K562 (cell line): ENCODE results near the gene CAMK2D. TPM values are rescaled to one million over a fixed set of nuclear protein-coding genes. Genes with fewer than 3 reads are reported as not detected.

Experiments used
- ATAC-seq: fragments of 200-7000 bp; cut with Tn5 transposase; 3 replicates; pipeline ENCODE4 v1.9.1; 2020; ENCODE audit warnings: moderate library complexity
- BruUV-seq: library from RNA; stranded (reverse); fragments of 400-500 nt; replicated peaks from 2 replicates; lab custom pipeline; 2021; lab: Mats Ljungman, UMichigan
- CTCF ChIA-PET: fragments of 300-600 bp; formaldehyde crosslinking; extraction: SDS; loops from one replicate; lab custom pipeline; 2021; ENCODE audit warnings: low intra/inter-chr PET ratio; lab: Yijun Ruan, JAX
- POLR2A ChIA-PET: fragments of 300-600, 350-650 bp; sonication (Branson Sonifier 250); formaldehyde crosslinking; extraction: SDS; loops from one replicate; lab custom pipeline; 2021; ENCODE audit warnings: antibody characterized with exemption, inconsistent platforms; lab: Yijun Ruan, JAX
- DNase-seq, 4 experiments: peaks; one replicate each; pipeline versions ENCODE4 v3.0.0 to v3.0.0-alpha.2; 2011 to 2018; ENCODE audit warnings: low spot score in 3 of 4, mixed read lengths in 3 of 4; ENCODE audit errors: extremely low read depth in 1 of 4
- FAIRE-seq: peaks from 2 replicates; lab custom pipeline; 2011; peaks lifted over from hg19 to GRCh38; lab: Jason Lieb, UNC
- H2AFZ ChIP-seq: 2 replicates; pipeline ENCODE4 v1.6.0; 2011; ENCODE audit warnings: low read depth, low read length, control low read depth, inconsistent platforms
- H3K27ac ChIP-seq: fragments of 200-600 bp; 3 replicates; pipeline ENCODE4 v1.8.0; 2011; ENCODE audit warnings: low read depth, mild to moderate bottlenecking, control low read depth, inconsistent platforms, low read length, moderate library complexity, mixed read lengths; ENCODE audit errors: extremely low read depth
- H3K27me3 ChIP-seq, 2 experiments: fragments of 300-600 bp in 1 of 2; 2 replicates in 1 of 2; 3 replicates in 1 of 2; pipeline versions ENCODE4 v1.6.0 to v1.8.0; 2011; ENCODE audit warnings: inconsistent platforms in 2 of 2, low read length in 2 of 2, mild to moderate bottlenecking in 1 of 2, mixed read lengths in 1 of 2, moderate library complexity in 1 of 2; ENCODE audit not compliant: control insufficient read depth in 2 of 2, insufficient read depth in 2 of 2
- H3K36me3 ChIP-seq: fragments of 300-600 bp; 3 replicates; pipeline ENCODE4 v1.8.0; 2011; ENCODE audit warnings: mild to moderate bottlenecking, low read length, inconsistent platforms; ENCODE audit not compliant: control insufficient read depth, insufficient read depth
- H3K4me1 ChIP-seq, 2 experiments: fragments of 200-600 bp in 1 of 2; replicated peaks in 1 of 2; 2 replicates in 1 of 2; 3 replicates in 1 of 2; pipeline versions ENCODE4 v1.5.1 to v1.8.0; 2011; ENCODE audit warnings: inconsistent platforms in 2 of 2, low read length in 2 of 2, mild to moderate bottlenecking in 1 of 2, mixed read lengths in 1 of 2, moderate library complexity in 1 of 2; ENCODE audit not compliant: control insufficient read depth in 2 of 2, insufficient read depth in 2 of 2
- H3K4me2 ChIP-seq: 2 replicates; pipeline ENCODE4 v1.6.1; 2011; ENCODE audit warnings: low read length, control low read depth, inconsistent platforms, mixed read lengths; ENCODE audit not compliant: insufficient read depth
- H3K4me3 ChIP-seq: fragments of 200-600 bp; sonication (generic), shearing (Covaris generic); 2 replicates; pipeline ENCODE4 v1.5.1; 2016; ENCODE audit warnings: control low read depth, inconsistent platforms
- H3K79me2 ChIP-seq: fragments of 200-600 bp; 3 replicates; pipeline ENCODE4 v1.8.0; 2011; ENCODE audit warnings: low read length, inconsistent platforms; ENCODE audit not compliant: control insufficient read depth, insufficient read depth
- H3K9ac ChIP-seq, 2 experiments: 2 replicates each; pipeline versions ENCODE4 v1.6.0 to v1.6.1; 2011; ENCODE audit warnings: low read depth in 2 of 2, low read length in 2 of 2, control low read depth in 1 of 2, inconsistent platforms in 1 of 2, mild to moderate bottlenecking in 1 of 2, mixed read lengths in 1 of 2; ENCODE audit not compliant: insufficient read depth in 1 of 2
- H3K9me1 ChIP-seq: one replicate; pipeline ENCODE4 v1.6.0; 2011; ENCODE audit warnings: inconsistent platforms, mild to moderate bottlenecking, low read length, moderate library complexity; ENCODE audit not compliant: control insufficient read depth, insufficient read depth
- H3K9me3 ChIP-seq: replicated peaks from 2 replicates; pipeline ENCODE4 v1.5.1; 2011; ENCODE audit warnings: low read depth, low read length, inconsistent platforms; ENCODE audit not compliant: control insufficient read depth, insufficient read depth
- H4K20me1 ChIP-seq: replicated peaks from 2 replicates; pipeline ENCODE4 v1.6.1; 2011; ENCODE audit warnings: low read length, inconsistent platforms, mixed read lengths; ENCODE audit not compliant: control insufficient read depth, insufficient read depth
- FOXK1 ChIP-seq: sonication (generic); formaldehyde crosslinking; IDR thresholded peaks from 2 replicates; pipeline ENCODE4 v1.8.0; 2022; ENCODE audit warnings: missing genetic modification reagents, mild to moderate bottlenecking, borderline replicate concordance
- GTF2A2 ChIP-seq: IDR thresholded peaks from 2 replicates; pipeline ENCODE4 v1.6.1; 2016; ENCODE audit warnings: mild to moderate bottlenecking, missing genetic modification characterization, missing compliant biosample characterization
- KHSRP ChIP-seq: fragments of 450-650 bp; IDR thresholded peaks from 2 replicates; pipeline ENCODE4 v1.6.1; 2017
- MAFK ChIP-seq: IDR thresholded peaks from 2 replicates; pipeline ENCODE4 v1.6.1; 2011; ENCODE audit warnings: low read length, improper control_type of control experiment
- MEF2A ChIP-seq: IDR thresholded peaks from 2 replicates; pipeline ENCODE4 v1.6.1; 2011; ENCODE audit warnings: low read depth, mild to moderate bottlenecking, low read length, moderate library complexity; ENCODE audit not compliant: control insufficient read depth
- NKRF ChIP-seq: fragments of 450-650 bp; IDR thresholded peaks from 2 replicates; pipeline ENCODE4 v1.6.1; 2016; ENCODE audit warnings: borderline replicate concordance
- TAL1 ChIP-seq: fragments of 450-650 bp; IDR thresholded peaks from 2 replicates; pipeline ENCODE4 v1.6.1; 2016; ENCODE audit warnings: mild to moderate bottlenecking
- ZBTB11 ChIP-seq, 3 experiments: fragments of 200-800 bp in 1 of 3; fragments of 250-450 bp in 1 of 3; fragments of 450-650 bp in 1 of 3; sonication (Bioruptor Pico) in 1 of 3; sonication (Bioruptor generic) in 1 of 3; formaldehyde crosslinking in 1 of 3; IDR thresholded peaks; 2 replicates each; pipeline versions ENCODE4 v1.6.1 to v1.8.0; 2016 to 2022; ENCODE audit warnings: mild to moderate bottlenecking in 2 of 3, missing genetic modification characterization in 2 of 3, missing compliant biosample characterization in 1 of 3, moderate library complexity in 1 of 3
- ZNF212 ChIP-seq: fragments of 450-650 bp; formaldehyde crosslinking; IDR thresholded peaks from 2 replicates; pipeline ENCODE4 v1.4.0; 2020; ENCODE audit warnings: mild to moderate bottlenecking
- ZNF436 ChIP-seq: fragments of 250-450, 450-650 bp; sonication (Bioruptor Pico); formaldehyde crosslinking; IDR thresholded peaks from 2 replicates; pipeline ENCODE4 v1.7.0; 2020; ENCODE audit warnings: mild to moderate bottlenecking
- ZNF764 ChIP-seq: fragments of 250-450 bp; sonication (Bioruptor Pico); IDR thresholded peaks from 2 replicates; pipeline ENCODE4 v1.4.0; 2020; ENCODE audit warnings: low read depth, mild to moderate bottlenecking, moderate library complexity
- WGBS: fragments of 100-300 bp; shearing (Covaris generic); methylation state at CpG from one replicate; pipeline ENCODE4 v1.1.6; 2016; ENCODE audit warnings: low coverage, mixed read lengths; ENCODE audit not compliant: insufficient coverage; ENCODE audit errors: missing lambda C conversion rate; 5-methylcytosine and 5-hydroxymethylcytosine counted together
- in situ Hi-C: fragments of 300-500 bp; cut with MboI; formaldehyde crosslinking; loops from 4 replicates; pipeline ENCODE4 v1.15.0; 2018; ENCODE audit warnings: inconsistent platforms, mixed read lengths
- intact Hi-C: fragments of 100-400 bp; cut with micrococcal nuclease; formaldehyde crosslinking; loops from 2 replicates; pipeline ENCODE4 v1.14.2; 2022
- polyA plus RNA-seq, 8 experiments: library from polyadenylated mRNA; depleted of rRNA in 4 of 8; stranded (reverse) in 5 of 8; unstranded in 3 of 8; fragments of >200 nt; fragmentation: Nextera tagmentation in 2 of 8; fragmentation: Illumina TruSeq in 1 of 8; extraction: Ambion mirVana in 2 of 8; extraction: Trizol in 1 of 8; gene quantifications; 2 replicates each; pipeline versions ENCODE4 v1.2.1 to v1.2.3, GENCODE V29; 2011 to 2014; ENCODE audit warnings: inconsistent platforms in 1 of 8, missing spikeins in 1 of 8
- total RNA-seq, 7 experiments: library from RNA; depleted of rRNA in 6 of 7; stranded (reverse); fragments of >200 nt in 6 of 7; fragmentation: Illumina TruSeq in 2 of 7; extraction: Trizol in 2 of 7; gene quantifications; 2 replicates each; pipeline versions ENCODE4 v1.2.1 to v1.2.3, GENCODE V29; 2011 to 2021; ENCODE audit warnings: low replicate concordance in 1 of 7
- TF ChIP-seq, protein P1 (sequence below): fragments of 250-450 bp; sonication (Bioruptor Pico); IDR thresholded peaks from 2 replicates; pipeline ENCODE4 v1.5.0; 2021; ENCODE audit warnings: mild to moderate bottlenecking, moderate library complexity

The CAMK2D gene
- total and polyA plus RNA-seq, 9 of the 15 experiments (the other 6 are each of a cell fraction or from before 2014, with no cell fraction given) = 0.01 to 0.33 (median 0.04) TPM; not detected in 2

GRCh38 chr4:113433536-113434246, 327.8 kb downstream of the CAMK2D start (continued):
- no peak for TF ChIP-seq NKRF
- no peak for TF ChIP-seq ZNF212 (CRISPR knock-in tag)
- no peak for TF ChIP-seq FOXK1
- TF ChIP-seq GTF2A2 (tag) = no peak

DNA sequence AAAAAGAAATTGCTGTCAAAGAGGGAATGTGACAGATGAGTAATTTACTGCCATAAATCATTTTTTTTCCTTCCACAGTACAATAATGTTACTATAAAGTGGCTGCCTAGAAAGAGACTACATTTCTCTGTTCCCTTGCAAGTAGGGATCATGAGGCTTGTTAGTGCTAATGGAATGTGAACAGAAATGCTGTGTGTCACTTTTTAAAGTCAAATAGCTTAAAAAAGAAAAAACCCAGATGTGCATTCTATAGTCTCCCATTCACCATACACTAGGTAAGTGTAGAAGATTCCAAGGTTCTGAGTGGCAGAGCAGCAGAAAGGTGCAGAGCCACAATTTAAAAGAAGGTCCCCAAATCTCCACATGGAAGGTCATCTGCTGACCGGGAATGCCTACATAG, 328.4 kb downstream of the CAMK2D start:
- no peaks in the 10 kb centered on the region for H3K27me3 ChIP-seq
- POLR2A ChIA-PET = no interaction called here
- H3K27ac ChIP-seq = no peak overlapping the region
- ATAC-seq (no peak), FAIRE-seq (no peak), DNase-seq (no peak)
- H3K36me3 ChIP-seq = no peaks in the 10 kb centered on the region
- WGBS = 9% methylated on average over 1 of the region's 1 CpG
- CTCF ChIA-PET = no interaction called here
- no peaks in the 10 kb centered on the region for H3K9me3 ChIP-seq
- intact Hi-C loops = no loop called here
- H3K9ac ChIP-seq = no peak overlapping the region
- no TSS peak for BruUV-seq
- no peak overlapping the region for H2AFZ ChIP-seq
- no peaks in the 10 kb centered on the region for H3K9me1 ChIP-seq
- H3K79me2 ChIP-seq = no peaks in the 10 kb centered on the region
- no peak overlapping the region for H3K4me3 ChIP-seq
- no peak overlapping the region for H3K4me2 ChIP-seq
- in situ Hi-C loops = no loop called here
- H3K4me1 ChIP-seq = no peaks in the 10 kb centered on the region
- no peaks in the 10 kb centered on the region for H4K20me1 ChIP-seq
- TF ChIP-seq, protein P1, sequence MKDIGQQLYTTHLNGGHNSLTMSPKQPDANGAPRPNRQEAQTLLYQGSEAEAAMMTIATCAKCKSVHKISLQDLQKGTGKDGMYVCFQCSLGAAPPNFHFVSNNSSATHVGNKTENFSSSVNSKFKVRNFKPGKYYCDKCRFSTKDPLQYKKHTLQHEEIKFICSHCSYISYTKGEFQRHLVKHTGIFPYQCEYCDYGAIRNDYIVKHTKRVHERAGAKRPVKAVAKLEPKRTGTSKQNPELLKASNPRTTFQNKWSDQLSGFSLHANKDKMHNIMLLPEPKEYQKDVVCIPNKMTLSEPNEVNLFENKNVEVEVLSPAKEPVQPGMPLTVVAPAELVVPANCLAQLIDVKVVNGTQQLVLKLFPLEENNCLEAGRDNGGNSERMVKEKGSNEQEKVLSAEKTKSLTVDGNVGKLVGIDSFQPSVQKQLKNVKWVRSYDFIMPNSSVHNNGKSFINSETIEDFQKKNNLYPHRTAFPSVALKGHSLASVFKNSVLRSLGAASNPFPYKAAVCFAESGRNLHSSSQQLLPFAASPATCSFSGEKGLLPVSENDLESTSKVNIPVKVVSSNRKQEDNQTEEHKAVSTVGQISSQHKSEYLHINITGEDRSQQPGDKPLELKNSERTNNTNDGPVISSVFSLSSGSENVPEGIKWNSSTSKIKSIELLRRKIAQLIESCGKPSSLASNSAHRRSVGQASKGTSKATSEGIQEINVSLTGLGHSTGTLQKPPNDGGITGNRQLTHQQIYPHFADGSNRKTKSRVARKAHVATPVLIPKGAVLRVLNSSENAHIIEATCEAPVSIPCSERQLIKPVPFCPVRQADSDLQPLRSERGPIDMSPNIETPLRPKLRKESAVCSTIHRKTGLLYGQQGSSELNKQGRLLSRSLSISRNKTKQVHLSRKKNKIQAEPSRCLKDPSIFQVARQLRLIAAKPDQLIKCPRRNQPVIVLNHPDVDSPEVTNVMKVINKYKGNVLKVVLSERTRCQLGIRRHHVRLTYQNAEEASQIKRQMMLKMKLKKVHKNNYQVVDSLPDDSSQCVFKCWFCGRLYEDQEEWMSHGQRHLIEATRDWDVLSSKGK (CRISPR knock-in tag) = no peak
- no peak for TF ChIP-seq MAFK
- no peak for TF ChIP-seq ZBTB11 (CRISPR knock-in tag; IDR thresholded peaks at IDR 0.05)
- no peak for TF ChIP-seq ZNF764 (CRISPR knock-in tag)
- no peak for TF ChIP-seq ZNF436 (CRISPR knock-in tag)
- TF ChIP-seq TAL1 = no peak
- no peak for TF ChIP-seq KHSRP
- no peak for TF ChIP-seq MEF2A
